Erythroblast (primary cell): ENCODE results near the gene PSMB11.

Experiments
- DNase-seq, 2 experiments: peaks; one replicate each; lab custom pipeline; 2025; lab: John Stamatoyannopoulos, UW
- GATA1 ChIP-seq: IDR thresholded peaks from 2 replicates; pipeline ENCODE4 v1.6.1; 2011; ENCODE audit warnings: low read depth, mild to moderate bottlenecking, control low read depth, low read length, moderate library complexity
- POLR2A ChIP-seq: IDR thresholded peaks from 2 replicates; pipeline ENCODE4 v1.6.1; 2011; ENCODE audit warnings: mild to moderate bottlenecking, low read length

The PSMB11 gene

GRCh38 chr14:23023022-23023794 lies 18.8 kb upstream of the PSMB11 start:
- no peak for DNase-seq
- no peak for TF ChIP-seq POLR2A
- TF ChIP-seq GATA1: no peak

- DNase-seq: no peak
- TF ChIP-seq GATA1 (no peak), POLR2A (no peak)
Observed at GRCh38 chr14:23023795-23024152, 18.2 kb upstream of the PSMB11 start.

GRCh38 chr14:23024612-23025075 lies 17.4 kb upstream of the PSMB11 start:
- DNase-seq: no peak
- no peak for TF ChIP-seq POLR2A
- no peak for TF ChIP-seq GATA1

GRCh38 chr14:23025151-23025814 lies 16.7 kb upstream of the PSMB11 start:
- TF ChIP-seq GATA1 (no peak), POLR2A (no peak)

GRCh38 chr14:23028799-23029198 lies 13.2 kb upstream of the PSMB11 start:
- TF ChIP-seq POLR2A: no peak
- no peak for TF ChIP-seq GATA1
- no peak for DNase-seq

More at GRCh38 chr14:23025151-23025814, 16.7 kb upstream of the PSMB11 start:
- no peak for DNase-seq

- TF ChIP-seq POLR2A (no peak), GATA1 (no peak)
- no peak for DNase-seq
Observed at GRCh38 chr14:23030936-23031335, 11.1 kb upstream of the PSMB11 start.

GRCh38 chr14:23033251-23033727 lies 8.7 kb upstream of the PSMB11 start:
- no peak for DNase-seq
- no peak for TF ChIP-seq GATA1
- TF ChIP-seq POLR2A: no peak

- no peak for DNase-seq
- TF ChIP-seq POLR2A: no peak
- TF ChIP-seq GATA1: no peak
Observed at GRCh38 chr14:23033801-23034497, 8.1 kb upstream of the PSMB11 start.

- TF ChIP-seq POLR2A (peak; percentile 83), GATA1 (no peak)
- no peak for DNase-seq
Observed at GRCh38 chr14:23034498-23035302, 7.3 kb upstream of the PSMB11 start, which contains the start of gene PSMB5. PSMB5 (minus strand) TSS chr14:23034900; CDS start chr14:23034881, 19 bp downstream.

GRCh38 chr14:23035303-23036144 lies 6.5 kb upstream of the PSMB11 start:
- no peak for TF ChIP-seq GATA1
- no peak for TF ChIP-seq POLR2A
- no peak for DNase-seq

- TF ChIP-seq POLR2A (no peak), GATA1 (no peak)
- DNase-seq: no peak
Observed at GRCh38 chr14:23040100-23040499, 1.9 kb upstream of the PSMB11 start.

GRCh38 chr14:23041729-23042128 lies 283 bp upstream of the PSMB11 start:
- TF ChIP-seq GATA1 (no peak), POLR2A (no peak)
- no peak for DNase-seq

GRCh38 chr14:23043145-23043544 lies 1.1 kb downstream of the PSMB11 start:
- TF ChIP-seq POLR2A (no peak), GATA1 (no peak)
- no peak for DNase-seq
